ENCODE measurements around the gene MRGPRF. TPM values are rescaled to one million over a fixed set of nuclear protein-coding genes. Genes with fewer than 3 reads are reported as not detected.

Gene MRGPRF
- total RNA-seq, 2 experiments from 2014 or later = not detected

- no peak for TF ChIP-seq EZH2phosphoT487 (IDR thresholded peaks at IDR 0.05; ENCODE audit: borderline replicate concordance, low read depth, low read length)
- no peak for TF ChIP-seq CTCF (conservative IDR thresholded peaks at IDR 0.05; ENCODE audit: low read length)
- BruUV-seq (replicated peaks) = no TSS peak
- Histone ChIP-seq H3K4me2 (ENCODE audit: low read length) (no peak overlapping the region), H3K27ac (ENCODE audit: low read depth, low read length, poor library complexity, severe bottlenecking) (no peak overlapping the region), H3K9me2 (ENCODE audit: insufficient read depth, low read length) (no peaks in the 10 kb centered on the region), H4K20me1 (ENCODE audit: insufficient read depth, low read length) (no peaks in the 10 kb centered on the region), H3K36me3 (ENCODE audit: insufficient read depth, low read length) (peaks cover 73% of the 10 kb centered on the region), H3K4me3 (ENCODE audit: low read depth, low read length, poor library complexity, severe bottlenecking) (no peak overlapping the region), H3K9me3 (ENCODE audit: low read length) (no peaks in the 10 kb centered on the region), H2AFZ (ENCODE audit: low read length) (no peak overlapping the region), H3K4me1 (ENCODE audit: insufficient read depth, low read length, poor library complexity, severe bottlenecking) (peaks cover 31% of the 10 kb centered on the region), H3K79me2 (ENCODE audit: insufficient read depth, low read depth, low read length) (peaks cover 13% of the 10 kb centered on the region; the same call in 1 of the 2 replicates)
- intact Hi-C loops (cut with micrococcal nuclease; ENCODE audit: unreplicated experiment) = no loop called here
- ChIA-PET CTCF (ENCODE audit: unreplicated experiment) (no interaction called here), POLR2A (no interaction called here)
- no peak for DNase-seq (ENCODE audit: low spot score)
Observed at GRCh38 chr11:69059429-69059828, 46.4 kb upstream of the MRGPRF start.

- H3K9me3 ChIP-seq (ENCODE audit: low read length) = no peaks in the 10 kb centered on the region
- no peak overlapping the region for H3K4me2 ChIP-seq (ENCODE audit: low read length)
- no peak overlapping the region for H3K4me3 ChIP-seq (ENCODE audit: low read depth, low read length, poor library complexity, severe bottlenecking)
- ChIA-PET CTCF (ENCODE audit: unreplicated experiment) (no interaction called here), POLR2A (interaction anchor here (0.6 kb wide), 2 partner anchors 12 to 32 kb away, joined by 3 to 5 read pairs; no protein-coding TSS in a partner anchor)
- no peak overlapping the region for H2AFZ ChIP-seq (ENCODE audit: low read length)
- H3K9me2 ChIP-seq (ENCODE audit: insufficient read depth, low read length) = no peaks in the 10 kb centered on the region
- no TSS peak for BruUV-seq (replicated peaks)
- TF ChIP-seq EZH2phosphoT487 (IDR thresholded peaks at IDR 0.05; ENCODE audit: borderline replicate concordance, low read depth, low read length) (no peak), CTCF (conservative IDR thresholded peaks at IDR 0.05; ENCODE audit: low read length) (no peak)
- intact Hi-C loops (cut with micrococcal nuclease; ENCODE audit: unreplicated experiment) = no loop called here
- no peak for DNase-seq (ENCODE audit: low spot score)
- H3K27ac ChIP-seq (ENCODE audit: low read depth, low read length, poor library complexity, severe bottlenecking) = no peak overlapping the region
- peaks cover 38% of the 10 kb centered on the region for H3K4me1 ChIP-seq (ENCODE audit: insufficient read depth, low read length, poor library complexity, severe bottlenecking)
- no peaks in the 10 kb centered on the region for H4K20me1 ChIP-seq (ENCODE audit: insufficient read depth, low read length)
- peaks cover 77% of the 10 kb centered on the region for H3K36me3 ChIP-seq (ENCODE audit: insufficient read depth, low read length)
- H3K79me2 ChIP-seq (ENCODE audit: insufficient read depth, low read depth, low read length) = peaks cover 21% of the 10 kb centered on the region; the same call in 1 of the 2 replicates
Observed at GRCh38 chr11:69058511-69059270, 45.6 kb upstream of the MRGPRF start.

- intact Hi-C loops (cut with micrococcal nuclease; ENCODE audit: unreplicated experiment) = no loop called here
- Histone ChIP-seq H3K4me2 (ENCODE audit: low read length) (no peak overlapping the region), H3K79me2 (ENCODE audit: insufficient read depth, low read depth, low read length) (peaks cover 30% of the 10 kb centered on the region; the same call in 1 of the 2 replicates), H3K9me3 (ENCODE audit: low read length) (no peaks in the 10 kb centered on the region), H2AFZ (ENCODE audit: low read length) (no peak overlapping the region), H3K36me3 (ENCODE audit: insufficient read depth, low read length) (peaks cover 69% of the 10 kb centered on the region), H4K20me1 (ENCODE audit: insufficient read depth, low read length) (no peaks in the 10 kb centered on the region), H3K4me3 (ENCODE audit: low read depth, low read length, poor library complexity, severe bottlenecking) (no peak overlapping the region), H3K4me1 (ENCODE audit: insufficient read depth, low read length, poor library complexity, severe bottlenecking) (peaks cover 47% of the 10 kb centered on the region), H3K9me2 (ENCODE audit: insufficient read depth, low read length) (no peaks in the 10 kb centered on the region), H3K27ac (ENCODE audit: low read depth, low read length, poor library complexity, severe bottlenecking) (no peak overlapping the region)
- TF ChIP-seq CTCF (conservative IDR thresholded peaks at IDR 0.05; ENCODE audit: low read length) (no peak), EZH2phosphoT487 (IDR thresholded peaks at IDR 0.05; ENCODE audit: borderline replicate concordance, low read depth, low read length) (no peak)
- ChIA-PET CTCF (ENCODE audit: unreplicated experiment) (no interaction called here), POLR2A (no interaction called here)
- no peak for DNase-seq (ENCODE audit: low spot score)
- no TSS peak for BruUV-seq (replicated peaks)
Observed at GRCh38 chr11:69057801-69058200, 44.8 kb upstream of the MRGPRF start.
